NCI-H82 treated with DMSO at 0.1 percent for 48 hours (cell line): ENCODE data around the gene WNT11.
"Not testable (repeated sequence)": the region's sequence is repeated elsewhere in the genome, so short reads cannot be mapped to it uniquely, and the experiment has no call there.

ENCODE experiments used
- DNase-seq: peaks from one replicate; lab custom pipeline; 2025; ENCODE audit not compliant: unreplicated experiment; lab: John Stamatoyannopoulos, UW

The WNT11 gene

DNA sequence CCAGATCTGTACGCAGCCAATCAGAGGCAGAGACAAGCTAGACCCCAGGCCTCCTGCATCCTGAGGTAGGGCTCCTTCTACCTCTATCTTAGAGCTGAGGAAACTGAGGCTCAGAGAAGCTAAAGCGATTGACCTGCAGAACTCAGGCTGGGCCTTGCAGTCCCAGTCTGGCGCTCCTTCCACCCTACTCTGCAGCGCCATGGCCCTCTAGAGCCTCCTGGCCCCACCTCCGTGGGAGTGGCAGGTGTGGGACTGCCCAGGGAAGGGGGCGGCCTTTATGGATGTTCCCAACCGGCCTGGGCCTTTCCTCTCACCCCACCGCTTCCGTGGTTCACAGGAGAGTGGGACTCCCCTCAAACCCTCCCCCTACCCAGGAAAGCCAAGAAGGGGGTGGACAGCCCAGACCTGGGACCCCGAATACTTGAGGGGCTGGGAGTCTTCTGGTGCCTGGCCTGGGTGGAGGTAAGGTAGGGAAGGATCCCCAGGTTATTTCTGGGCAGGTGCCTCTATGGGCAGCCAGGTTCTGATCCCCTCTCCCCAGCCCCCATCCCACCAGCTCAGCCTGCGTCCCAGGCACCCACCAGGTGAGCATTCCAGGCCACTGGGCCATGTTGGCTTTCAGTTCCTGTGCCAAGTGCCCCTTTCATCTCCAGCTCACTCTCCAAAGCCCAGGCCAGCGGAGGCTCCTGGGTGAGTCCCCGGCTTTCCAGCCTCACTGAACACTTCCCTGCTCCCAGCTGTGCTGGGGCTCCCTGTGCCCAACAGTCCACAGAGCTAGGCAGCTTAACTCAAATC is 3.0 kb downstream of the WNT11 start:
- no peak for DNase-seq

DNA sequence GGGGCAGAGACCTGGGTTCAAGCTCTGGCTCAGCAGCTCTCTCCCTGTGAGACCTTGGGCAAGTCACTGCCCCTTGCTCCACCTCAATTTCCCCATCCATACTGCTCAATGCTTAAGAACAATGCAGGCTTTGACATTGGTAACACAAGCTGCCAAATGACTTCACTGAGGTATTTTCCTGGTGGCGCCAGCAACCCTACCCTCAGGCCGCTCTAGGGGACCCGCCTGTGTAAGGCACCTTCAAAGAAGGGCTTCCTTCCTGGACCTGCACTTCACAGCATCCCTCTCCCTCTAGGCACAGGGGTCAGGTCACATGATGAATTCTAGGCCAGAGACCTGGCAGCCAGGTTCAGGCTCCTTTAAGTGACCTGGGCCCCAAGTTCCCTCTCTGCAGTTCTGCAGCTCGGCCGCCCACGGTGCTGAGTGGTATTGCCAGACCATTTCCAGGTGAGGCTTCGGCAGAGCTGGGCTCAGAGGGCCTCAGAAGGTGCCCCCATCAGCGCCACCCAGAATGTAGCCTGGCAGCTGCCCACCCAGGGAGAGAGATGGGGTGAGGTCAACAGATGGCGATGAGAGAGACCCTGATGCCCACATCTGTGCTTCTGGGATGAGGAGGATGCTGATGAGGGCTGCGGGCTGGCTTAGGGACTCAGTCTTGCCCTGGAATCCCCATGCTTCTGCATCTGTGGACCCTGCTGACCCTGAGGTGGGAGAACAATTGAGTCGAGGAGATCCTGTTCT is 4.5 kb downstream of the WNT11 start:
- DNase-seq = no peak

DNA sequence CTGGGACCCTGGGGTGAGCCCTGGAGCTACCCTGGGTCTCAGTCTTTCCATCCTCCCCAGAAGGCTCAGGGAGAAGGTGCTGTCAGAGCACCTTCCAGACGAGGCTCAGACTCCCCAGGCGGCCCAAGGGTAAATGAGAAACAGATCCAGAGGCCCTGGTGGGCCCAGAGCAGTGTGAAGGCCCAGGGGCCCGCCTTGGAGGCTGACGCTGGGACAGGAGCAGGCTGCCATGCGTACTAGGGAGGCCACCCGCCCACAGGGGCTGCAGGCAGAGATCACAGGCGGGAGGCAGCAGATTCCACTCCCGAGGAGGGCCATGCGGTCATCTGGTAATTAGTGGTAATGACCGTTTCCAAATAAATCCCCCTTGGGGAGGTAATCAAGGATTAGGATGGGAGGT is 5.2 kb downstream of the WNT11 start:
- DNase-seq = no peak

DNA sequence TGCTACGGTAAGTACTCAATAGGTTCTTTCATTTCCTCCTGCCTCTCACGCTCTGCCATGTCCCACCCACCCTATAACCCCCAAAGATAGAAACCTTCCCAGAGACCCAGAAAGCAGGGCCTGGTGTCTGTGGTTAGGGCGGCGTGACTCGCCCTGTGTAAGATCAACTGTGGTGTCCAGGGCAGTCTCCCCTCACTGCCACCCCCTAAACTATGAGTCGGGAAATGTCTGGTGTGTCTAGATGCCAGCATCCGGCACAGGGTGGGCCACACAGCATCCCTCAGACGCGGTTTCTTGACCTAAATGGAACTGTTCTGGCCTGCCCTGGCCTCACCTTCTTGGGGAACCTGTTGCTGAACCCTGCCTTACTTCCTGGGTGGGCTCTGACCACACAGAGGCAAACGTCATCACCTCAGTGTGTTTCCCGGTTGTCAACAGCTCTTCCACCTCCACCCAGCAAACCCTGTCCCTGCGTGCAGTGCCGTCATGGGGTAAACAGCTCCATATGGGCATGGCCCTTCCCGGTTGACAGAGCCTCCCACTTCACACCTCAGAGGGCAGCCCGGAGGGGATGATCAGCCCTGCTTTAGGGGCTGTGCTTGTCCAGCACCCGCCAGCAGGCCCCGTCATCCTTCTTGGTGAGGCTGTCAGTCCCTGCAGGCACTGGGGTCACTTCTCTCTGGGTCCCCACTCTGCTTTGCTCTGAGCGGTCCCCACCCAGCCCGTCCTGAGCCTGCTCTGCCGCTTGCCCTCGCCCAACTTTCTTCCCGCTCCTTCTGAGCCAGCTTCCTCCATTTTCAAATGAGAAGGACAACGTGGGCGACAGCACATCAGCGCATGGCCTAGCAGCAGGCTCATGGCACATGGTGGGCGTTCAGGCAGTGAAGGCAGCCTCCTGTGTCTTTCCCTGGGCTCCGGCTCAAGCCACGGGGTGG is 6.0 kb downstream of the WNT11 start:
- DNase-seq = no peak

DNA sequence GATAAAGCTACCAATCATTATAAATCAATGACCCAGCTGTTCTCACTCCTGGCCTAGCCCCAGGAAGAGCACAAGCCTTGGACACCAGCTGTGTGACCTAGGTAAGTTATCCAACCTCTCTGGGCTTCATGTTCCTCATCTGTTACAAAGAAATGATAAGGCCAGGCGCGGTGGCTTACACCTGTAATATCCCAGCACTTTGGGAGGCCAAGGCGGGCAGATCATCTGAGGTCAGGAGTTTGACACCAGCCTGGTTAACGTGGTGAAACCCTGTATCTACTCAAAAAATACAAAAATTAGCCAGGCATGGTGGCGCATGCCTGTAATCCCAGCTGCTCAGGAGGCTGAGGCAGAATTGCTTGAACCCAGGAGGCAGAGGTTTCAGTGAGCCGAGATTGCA is 7.6 kb downstream of the WNT11 start:
- DNase-seq = not testable (repeated sequence)

DNA sequence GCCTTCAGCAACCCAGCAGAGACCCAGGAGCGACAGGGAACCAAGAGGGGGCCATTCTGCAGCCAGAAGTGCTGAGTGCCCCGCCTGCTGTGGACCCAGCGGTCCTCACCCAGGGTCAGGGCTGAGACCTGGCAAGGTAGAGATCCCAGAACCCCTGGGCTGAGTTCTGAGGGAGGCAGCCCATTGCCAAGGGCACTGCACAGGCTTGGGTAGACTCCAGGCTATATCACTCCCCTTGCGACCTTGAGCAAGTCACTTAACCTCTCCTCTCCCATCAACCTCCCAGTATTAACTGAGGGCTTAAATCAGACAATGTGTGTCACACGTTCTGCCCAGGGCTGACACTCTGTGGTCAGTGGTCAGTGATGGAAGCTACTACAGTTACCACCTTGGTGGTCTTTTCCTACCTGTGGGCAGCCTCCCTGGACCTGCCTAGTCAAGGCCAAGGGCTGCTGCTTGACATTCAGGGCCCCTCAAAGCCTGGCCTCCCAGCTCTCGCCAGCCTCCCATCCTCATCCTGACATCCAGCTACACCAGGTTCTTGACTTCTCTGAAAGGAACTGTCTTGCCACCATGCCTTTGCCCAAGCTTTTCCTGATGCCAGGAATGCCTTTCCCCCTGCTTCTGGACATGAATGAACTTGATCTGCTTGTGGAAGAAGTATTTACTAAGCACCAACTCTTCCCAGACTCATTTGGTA is 8.2 kb downstream of the WNT11 start:
- no peak for DNase-seq

DNA sequence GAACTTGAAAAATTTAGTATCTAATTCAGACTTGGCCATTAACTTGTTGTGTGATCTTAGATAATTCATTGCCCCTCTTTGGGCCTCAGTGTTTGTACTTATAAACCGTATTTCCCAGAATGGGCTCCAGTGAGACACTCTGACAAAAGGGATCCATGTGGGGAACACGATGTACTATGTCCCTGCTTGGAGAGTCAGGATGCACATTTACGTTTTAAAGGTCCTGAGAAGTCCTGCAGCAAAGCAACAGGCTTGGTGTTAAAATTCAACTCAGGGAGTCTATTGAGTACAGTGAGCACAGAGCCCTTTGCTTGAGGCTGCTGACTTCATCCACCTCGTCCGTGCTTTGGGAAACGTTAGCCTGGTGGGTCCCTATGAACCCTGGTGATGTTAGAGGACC is 9.0 kb downstream of the WNT11 start:
- no peak for DNase-seq

DNA sequence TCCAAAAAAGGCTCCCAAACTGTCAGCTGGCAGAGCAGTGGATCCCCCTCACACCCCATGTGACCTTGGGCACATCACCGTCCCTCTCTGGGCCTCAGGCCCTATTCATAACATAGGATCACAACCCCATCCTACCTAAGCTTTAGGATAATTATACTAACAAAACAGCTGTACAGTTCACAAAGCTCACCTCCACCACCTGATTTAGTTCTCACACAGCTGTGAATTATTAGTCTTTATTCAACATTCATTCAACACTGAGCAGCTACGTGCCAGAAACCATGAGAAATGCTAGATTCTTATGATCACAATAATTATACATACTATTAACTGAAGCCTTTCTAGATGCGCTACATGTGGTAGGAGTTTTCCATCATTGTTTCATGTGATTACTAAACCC is 9.5 kb downstream of the WNT11 start:
- DNase-seq = no peak

DNA sequence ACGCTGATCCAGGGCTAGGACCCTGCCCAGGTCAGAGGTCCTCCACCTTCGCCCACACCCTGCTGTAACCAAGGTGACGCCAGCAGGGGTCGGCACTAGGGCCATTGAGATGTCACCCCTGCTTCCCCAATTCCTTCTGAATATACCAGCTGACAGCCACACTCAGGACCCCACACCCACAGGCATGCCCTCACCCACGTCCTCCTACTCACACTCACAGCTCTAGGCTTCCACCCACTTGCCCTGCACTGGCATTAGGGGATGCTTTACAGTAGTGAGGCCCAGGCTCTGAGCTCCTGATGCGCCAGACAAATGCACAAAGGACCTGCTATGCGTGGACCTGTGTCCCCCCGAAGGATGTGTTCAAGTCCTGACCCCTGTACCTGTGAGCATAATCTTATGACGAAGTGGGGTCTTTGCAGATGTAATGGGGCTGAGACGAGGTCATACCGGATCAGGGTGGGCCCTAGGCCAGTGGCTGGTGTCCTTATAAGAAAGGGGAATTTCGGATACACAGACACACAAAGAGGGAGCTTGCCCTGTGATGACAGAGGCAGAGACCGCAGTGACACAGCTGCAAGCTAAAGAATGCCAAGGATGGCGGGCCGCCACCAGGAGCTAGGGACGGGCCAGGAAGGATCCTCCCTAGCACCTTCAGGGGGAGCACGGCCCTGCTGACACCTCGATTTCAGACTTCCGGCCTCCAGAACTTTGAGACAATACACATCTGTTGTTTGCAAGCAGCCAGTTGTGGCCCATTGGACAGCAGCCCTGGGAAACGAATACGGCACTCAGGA is 11.2 kb downstream of the WNT11 start:
- DNase-seq = no peak

DNA sequence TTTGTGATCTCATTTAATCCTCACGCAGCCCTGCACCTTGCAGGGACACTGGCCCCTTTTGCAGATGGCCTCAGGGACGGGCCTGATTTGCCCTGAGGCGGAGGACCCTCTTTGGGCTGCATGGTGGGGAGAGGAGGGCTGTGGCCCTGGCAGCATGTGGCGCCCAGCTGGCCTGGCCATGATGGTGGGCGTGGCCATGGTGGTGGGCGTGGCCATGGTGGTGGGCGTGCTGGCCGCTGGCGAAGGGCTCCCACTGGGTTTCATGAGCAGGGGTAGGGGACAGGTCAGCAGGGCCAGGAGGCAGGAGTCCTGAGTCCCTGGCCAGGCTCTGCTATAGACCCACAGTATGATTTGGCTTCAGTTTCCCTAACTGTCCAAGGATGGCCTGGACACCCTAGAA is 13.1 kb downstream of the WNT11 start:
- no peak for DNase-seq

DNA sequence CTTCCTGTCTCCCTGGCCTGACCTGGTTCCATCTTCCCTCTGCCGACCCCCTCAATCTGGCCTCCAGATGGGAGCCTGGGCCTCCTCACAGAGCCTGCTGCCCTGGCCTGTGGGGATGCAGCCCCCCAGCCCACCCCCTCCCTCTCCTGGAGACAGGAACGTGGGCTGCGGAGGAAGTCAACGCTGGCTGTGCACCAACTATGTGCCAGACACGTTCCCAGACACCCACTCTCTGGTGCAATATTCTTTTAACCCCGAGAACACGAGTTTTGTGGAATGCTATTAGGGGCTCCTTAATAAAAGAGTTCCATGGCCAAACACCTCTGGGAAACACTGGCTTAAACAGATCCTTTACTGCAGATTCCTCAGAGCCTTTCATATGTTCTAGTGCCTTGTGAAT is 15.9 kb downstream of the WNT11 start:
- DNase-seq = no peak

DNA sequence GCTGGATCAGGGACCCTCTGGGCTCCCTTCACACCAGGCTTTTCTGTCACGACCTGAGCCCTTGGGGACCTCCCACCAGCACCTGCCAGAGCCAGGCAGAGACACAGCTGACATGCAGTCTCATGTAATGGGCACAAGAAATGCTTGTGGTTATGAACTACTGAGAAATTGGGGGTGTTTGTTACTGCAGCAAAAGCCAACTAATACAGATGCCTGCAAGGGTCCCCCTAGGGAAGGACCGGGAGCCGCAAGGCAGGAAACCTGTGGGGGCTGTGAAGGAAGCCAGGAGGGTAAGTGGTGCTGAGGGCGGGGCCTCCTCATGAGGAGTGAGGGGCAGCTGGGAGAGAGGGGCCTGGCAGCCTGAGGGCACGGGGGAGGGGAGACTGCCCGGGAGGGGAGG is 16.6 kb downstream of the WNT11 start:
- DNase-seq = no peak

DNA sequence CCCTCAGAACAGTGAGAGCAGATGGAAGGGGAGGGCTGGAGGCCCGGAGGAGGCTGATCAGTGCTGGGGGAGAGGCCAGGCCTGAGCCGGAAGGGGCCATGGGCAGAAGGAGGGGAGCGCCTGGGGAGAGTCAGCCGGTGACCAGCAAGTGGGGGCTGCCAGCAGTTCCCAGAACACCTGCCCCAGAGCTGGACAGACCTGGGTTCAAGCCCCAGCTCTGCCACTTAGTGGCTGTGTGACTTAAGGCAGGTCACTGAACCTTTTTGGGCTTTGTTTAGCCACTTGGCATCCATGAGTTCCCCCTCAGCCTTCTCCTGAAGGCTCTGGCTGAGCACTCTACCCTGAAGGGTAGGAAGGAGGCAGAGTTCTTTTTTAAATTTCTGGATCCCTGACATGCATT is 17.4 kb downstream of the WNT11 start:
- DNase-seq = no peak

DNA sequence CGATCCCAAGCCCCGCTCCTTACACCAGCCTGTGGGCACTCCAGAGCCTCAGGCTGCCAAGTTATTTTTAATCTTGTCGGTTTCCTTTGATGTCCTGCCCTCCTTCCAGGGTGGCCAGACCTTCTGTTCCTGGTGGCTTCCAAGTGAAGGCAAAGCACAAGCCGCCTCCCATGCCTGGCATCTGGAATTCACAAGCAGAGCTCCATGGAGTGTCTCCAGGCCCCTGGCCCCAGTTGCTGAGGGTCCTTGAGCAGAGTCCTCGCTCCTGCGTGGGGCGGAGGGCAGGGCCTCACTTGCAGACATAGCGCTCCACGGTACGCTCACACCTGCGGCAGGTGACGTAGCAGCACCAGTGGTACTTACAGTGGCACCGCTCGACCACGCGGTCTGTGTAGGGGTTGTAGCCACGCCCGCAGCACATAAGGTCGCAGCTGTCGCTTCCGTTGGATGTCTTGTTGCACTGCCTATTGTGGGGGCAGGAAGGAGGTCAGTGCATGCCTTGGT is 19.5 kb downstream of the WNT11 start:
- no peak for DNase-seq

DNA sequence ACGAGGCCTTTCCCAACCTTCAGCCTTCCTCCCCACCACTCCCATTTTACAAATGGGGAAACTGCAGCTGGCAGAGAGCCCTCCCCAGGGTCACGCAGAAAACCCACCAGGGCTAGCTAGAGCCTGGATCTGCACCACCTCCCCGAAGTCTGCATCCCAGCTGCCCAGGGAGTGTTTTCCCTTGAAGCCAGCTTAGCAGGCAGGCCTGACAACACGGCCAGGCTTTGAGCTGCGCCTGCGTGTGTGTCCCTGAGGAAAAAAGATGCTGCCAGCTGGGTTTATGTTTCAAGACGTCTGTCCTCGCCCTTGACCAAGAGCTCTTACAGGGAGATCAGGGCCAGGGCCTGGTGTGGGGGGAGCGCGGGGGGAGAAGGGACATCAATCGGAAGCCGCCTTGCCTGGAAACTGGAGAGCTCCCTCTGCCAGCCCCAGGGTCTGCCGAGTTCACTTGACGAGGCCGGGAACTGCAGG is 20.3 kb downstream of the WNT11 start:
- DNase-seq = no peak

DNA sequence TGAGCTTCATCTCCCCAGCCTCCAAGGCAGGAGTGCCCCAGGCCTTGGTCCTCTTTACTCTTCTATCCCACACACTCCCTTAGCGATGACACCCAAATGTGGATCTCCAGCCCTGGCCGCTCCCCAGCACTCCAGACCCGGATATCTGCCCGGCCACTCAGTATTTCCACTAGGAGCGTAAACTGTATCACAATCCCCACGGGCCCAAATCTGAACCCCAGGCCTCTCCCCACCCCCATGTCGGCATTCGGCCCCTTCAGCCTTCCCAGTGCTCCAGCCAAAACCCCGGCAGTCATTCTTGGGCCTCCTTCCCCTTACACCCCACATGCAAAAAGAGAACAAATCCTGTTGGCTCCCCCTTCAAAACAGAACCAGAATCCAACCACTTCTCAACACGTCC is 20.8 kb downstream of the WNT11 start:
- no peak for DNase-seq

DNA sequence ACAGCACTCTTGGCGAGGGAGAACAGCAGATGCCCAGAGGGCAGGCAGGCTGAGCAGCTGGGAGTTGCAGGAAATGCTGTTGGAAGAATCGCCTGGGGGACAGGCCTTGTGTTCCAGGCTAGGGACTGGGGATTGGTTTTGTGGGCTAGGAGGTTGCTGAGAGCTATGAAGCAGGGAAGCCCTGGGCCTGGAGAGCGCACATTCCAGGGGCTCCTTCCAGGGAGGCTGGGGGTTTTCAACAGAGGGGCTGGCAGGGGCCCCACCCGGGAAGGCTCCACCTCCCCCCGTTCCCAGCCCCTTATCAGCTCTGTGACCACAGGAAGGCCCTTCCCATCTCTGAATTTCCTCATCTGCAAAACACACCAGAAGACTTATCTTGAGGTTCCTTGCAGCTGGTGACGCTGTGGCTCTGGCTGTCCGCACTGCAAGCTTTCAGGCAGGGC is 21.7 kb downstream of the WNT11 start:
- DNase-seq = no peak

DNA sequence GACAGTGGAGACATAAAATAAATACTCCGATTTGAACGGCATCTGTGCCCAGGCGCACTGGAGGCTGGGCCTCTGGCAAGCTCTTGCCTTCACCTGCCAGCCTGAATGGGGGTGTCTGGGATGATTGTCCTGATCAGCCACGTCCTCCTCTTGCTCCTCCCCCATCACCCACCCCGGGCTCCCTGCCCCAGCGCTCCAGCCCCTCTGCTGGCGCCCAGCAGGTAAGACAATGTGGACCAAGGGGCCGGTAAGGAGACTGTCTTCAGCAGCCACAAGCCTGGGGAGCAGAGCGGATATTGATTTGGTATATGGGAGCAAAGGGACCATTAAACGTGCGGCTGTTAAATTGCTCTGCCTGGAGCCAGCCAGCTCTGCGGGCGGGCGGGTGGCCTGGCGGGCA is 24.9 kb downstream of the WNT11 start:
- no peak for DNase-seq

DNA sequence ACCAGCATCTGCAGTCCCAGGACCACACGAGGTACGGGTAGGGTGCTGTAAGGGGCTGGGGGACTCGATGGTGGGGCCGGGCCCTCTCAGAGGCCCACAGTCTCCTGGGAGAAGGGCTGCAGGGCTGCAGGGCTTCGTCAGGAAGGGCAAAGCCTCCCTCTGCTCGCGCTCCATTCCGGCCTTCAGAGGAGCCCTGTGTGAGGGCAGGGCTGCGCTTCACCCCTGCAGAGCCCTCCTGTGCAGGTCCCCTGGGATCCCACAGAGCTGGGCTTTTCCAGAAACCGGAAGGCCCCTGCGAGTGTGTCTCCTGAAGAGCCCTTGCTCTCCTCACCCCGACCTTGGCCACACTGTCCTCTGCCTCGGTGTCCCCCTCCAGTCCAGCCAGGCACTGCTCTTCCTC is 27.2 kb downstream of the WNT11 start:
- no peak for DNase-seq

DNA sequence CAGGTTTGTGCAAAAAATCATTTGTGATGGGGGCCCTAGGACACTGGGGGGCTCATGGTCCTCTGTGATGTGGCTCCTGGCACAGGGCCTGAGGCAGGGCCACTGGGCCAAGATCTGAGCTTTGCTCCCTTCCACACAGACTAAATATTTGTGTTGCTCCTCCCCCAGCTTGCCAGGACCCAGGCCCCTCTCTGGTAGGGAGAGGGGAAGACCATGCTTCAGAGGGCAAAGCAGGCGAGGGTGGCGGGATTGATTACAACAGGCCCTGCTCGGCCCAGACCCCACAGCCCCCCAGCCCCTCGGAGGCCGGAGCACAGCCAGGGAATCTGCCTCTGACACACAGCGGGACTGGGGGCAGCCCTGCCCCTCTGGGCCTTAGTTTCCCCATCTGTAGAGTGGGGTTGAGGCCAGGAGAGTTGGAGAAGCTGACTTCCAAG is 29.0 kb downstream of the WNT11 start:
- DNase-seq = no peak
